ENCODE measurements around the gene CERS1. TPM values are rescaled to one million over a fixed set of nuclear protein-coding genes. Genes with fewer than 3 reads are reported as not detected.

Gene CERS1
- total and polyA plus RNA-seq, 5 donors: 1.1 to 1.9 (median 1.3) TPM

DNA sequence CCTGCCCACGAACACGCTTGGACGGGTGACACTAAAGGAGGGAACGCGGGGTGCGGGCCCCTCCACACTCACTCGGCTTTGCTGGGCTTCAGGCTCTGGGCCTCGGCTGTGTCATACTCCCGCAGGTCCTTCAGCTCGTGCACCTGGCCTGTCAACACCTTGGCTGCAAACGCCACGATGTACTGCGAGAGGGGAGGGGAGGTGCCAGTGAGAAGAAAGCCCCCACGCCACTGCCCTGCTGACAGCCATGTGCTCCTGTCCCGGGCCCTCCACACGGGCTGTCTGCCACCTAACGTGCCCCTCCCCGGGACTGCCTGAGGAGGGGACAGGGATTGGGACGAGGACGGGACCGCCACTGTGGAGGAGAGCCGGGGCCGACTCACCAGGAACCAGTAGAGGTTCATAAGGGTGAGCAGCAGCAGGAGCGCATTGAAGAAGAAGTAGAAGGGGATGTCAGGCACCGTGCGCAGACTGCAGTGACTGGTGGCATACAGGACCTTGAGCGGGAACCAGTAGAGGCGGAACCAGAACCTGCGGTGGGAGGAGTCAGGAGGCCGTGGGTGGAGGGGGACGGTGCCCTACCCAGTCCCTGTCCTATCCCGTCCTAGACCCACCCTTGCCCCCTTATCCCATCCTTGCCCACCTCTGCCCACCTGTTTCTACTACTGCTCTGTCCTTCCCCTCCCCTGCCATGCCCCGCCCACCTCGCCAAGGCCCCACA lies 16.9 kb downstream of the CERS1 start:
- H3K4me3 ChIP-seq (ENCODE audit: low read length): no peak overlapping the region
- no peak overlapping the region for H3K27ac ChIP-seq (ENCODE audit: low read length)
- intact Hi-C loops (cut with DNase I): no loop called here
- no peaks in the 10 kb centered on the region for H3K27me3 ChIP-seq (ENCODE audit: control insufficient read depth, insufficient read depth)
- DNase-seq (peak in 1 of 3 donors; percentile 48), ATAC-seq (peak; percentile 12 to 15)
- no peaks in the 10 kb centered on the region for H3K4me1 ChIP-seq (ENCODE audit: control insufficient read depth, insufficient read depth, low read length)
- 88% methylated on average over 34 of the region's 34 CpGs for WGBS
- no peaks in the 10 kb centered on the region for H3K9me3 ChIP-seq (ENCODE audit: control insufficient read depth, low read length)

DNA sequence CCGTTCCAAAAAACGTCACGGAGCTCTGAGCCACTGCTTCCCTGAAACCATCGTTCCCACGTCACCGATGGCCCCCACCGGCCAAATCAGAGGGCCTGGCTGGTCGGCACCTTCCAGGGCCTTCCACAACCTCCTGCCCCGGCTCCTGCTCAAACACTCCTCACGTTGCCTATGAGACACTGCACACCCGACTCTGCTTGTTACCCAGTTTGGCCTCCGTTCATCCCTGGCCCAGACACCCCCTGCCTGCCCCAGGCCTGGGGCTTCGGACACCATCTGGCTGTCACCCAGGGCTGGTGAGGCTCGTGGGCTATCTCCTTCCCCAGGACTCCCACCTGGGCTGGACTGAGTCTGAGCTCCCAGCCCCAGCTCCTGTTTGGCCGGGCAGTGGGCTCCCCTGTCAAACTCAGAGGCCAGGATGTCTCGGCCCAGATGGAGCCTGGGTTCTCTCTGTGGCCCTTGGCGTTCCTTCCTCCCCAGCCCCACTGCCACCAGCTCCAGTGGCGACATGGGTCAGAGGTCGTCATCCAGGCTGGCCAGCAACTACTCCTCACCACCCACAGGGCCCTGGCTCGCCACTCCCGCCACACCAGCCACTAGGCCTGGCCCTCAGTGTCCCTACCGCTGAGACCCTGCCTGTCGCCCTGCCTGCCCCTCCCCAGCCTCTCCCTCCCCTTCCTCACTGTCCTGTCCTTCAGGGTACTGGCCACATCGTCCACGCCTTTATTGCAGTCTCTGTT lies 17.7 kb downstream of the CERS1 start:
- intact Hi-C loops (cut with DNase I): no loop called here
- Histone ChIP-seq H3K4me1 (ENCODE audit: control insufficient read depth, insufficient read depth, low read length) (no peaks in the 10 kb centered on the region), H3K27ac (ENCODE audit: low read length) (no peak overlapping the region), H3K4me3 (ENCODE audit: low read length) (no peak overlapping the region), H3K9me3 (ENCODE audit: control insufficient read depth, low read length) (no peaks in the 10 kb centered on the region), H3K27me3 (ENCODE audit: control insufficient read depth, insufficient read depth) (no peaks in the 10 kb centered on the region)
- 88% methylated on average over 25 of the region's 25 CpGs for WGBS
- DNase-seq: peak in 1 of 3 donors; percentile 43
- ATAC-seq: peak in 1 of 2 donors; percentile 5

DNA sequence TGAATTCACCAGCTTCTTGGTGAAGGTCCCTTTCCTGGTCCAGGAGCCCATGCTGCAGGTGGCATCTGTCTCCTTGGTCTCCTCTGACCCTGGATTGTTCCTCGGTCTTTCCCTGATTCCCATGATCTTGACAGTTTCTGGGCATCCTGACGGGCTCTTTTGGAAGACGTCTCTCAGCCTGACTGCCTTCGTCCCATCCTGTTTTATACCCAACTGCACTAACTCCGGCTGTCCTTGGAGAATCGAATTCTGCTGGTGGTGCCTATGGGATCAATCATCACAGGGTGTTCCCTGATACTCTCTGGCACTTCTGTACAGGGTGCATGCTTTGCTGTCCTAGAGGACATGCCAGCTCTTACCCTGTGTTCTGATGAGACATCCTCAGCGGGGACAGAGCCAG lies 19.1 kb downstream of the CERS1 start:
- DNase-seq (no peak), ATAC-seq (no peak)
- H3K4me1 ChIP-seq (ENCODE audit: control insufficient read depth, insufficient read depth, low read length): no peaks in the 10 kb centered on the region
- no peaks in the 10 kb centered on the region for H3K27me3 ChIP-seq (ENCODE audit: control insufficient read depth, insufficient read depth)
- WGBS: 93% methylated on average over 7 of the region's 7 CpGs
- H3K27ac ChIP-seq (ENCODE audit: low read length): no peak overlapping the region
- intact Hi-C loops (cut with DNase I): no loop called here
- no peaks in the 10 kb centered on the region for H3K9me3 ChIP-seq (ENCODE audit: control insufficient read depth, low read length)
- no peak overlapping the region for H3K4me3 ChIP-seq (ENCODE audit: low read length)

DNA sequence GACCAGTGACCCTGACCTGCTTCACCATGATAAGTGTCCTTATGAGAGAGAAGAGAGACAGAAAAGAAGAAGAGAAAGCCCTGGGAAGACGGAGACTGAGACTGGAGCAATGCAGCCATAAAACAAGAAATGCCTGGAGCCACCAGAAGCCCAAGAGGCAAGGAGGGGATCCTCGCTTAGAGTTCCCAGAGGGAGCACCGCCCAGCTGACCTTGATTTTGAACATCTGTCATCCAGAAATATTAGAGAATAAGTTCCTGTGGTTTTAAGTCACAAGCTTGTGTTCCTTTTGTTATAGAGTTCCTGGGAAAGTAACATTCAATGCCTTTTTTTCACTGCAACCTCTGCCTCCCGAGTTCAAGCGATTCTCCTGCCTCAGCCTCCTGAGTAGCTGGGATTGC lies 20.2 kb downstream of the CERS1 start:
- WGBS: 93% methylated on average over 5 of the region's 5 CpGs
- ATAC-seq: no peak
- no peaks in the 10 kb centered on the region for H3K27me3 ChIP-seq (ENCODE audit: control insufficient read depth, insufficient read depth)
- DNase-seq: no peak
- no peak overlapping the region for H3K27ac ChIP-seq (ENCODE audit: low read length)
- H3K4me1 ChIP-seq (ENCODE audit: control insufficient read depth, insufficient read depth, low read length): no peaks in the 10 kb centered on the region
- intact Hi-C loops (cut with DNase I): no loop called here
- H3K9me3 ChIP-seq (ENCODE audit: control insufficient read depth, low read length): no peaks in the 10 kb centered on the region
- H3K4me3 ChIP-seq (ENCODE audit: low read length): no peak overlapping the region

DNA sequence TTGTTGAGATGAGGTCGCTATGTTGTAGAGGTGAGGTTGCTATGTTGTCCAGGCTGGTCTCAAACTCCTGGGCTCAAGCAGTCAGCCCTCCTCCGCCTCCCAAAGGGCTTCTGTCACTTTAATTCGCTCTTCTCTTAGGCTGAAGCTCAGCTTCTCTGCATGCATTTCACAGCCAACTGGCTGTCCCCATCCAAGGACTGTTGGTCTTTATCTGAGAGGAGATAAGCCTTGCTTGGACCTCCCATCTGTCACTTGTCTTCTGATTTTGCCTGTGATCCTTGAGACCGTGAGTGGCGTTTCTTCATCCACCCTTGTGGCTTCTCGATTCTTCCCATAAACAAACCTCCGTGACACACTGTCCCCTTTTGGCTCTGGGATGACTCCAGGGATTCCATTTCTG lies 24.4 kb downstream of the CERS1 start:
- no peaks in the 10 kb centered on the region for H3K4me1 ChIP-seq (ENCODE audit: control insufficient read depth, insufficient read depth, low read length)
- intact Hi-C loops (cut with DNase I): no loop called here
- 72% methylated on average over 7 of the region's 7 CpGs for WGBS
- H3K27me3 ChIP-seq (ENCODE audit: control insufficient read depth, insufficient read depth): no peaks in the 10 kb centered on the region
- no peaks in the 10 kb centered on the region for H3K9me3 ChIP-seq (ENCODE audit: control insufficient read depth, low read length)
- no peak for ATAC-seq
- H3K27ac ChIP-seq (ENCODE audit: low read length): no peak overlapping the region
- no peak overlapping the region for H3K4me3 ChIP-seq (ENCODE audit: low read length)
- no peak for DNase-seq

DNA sequence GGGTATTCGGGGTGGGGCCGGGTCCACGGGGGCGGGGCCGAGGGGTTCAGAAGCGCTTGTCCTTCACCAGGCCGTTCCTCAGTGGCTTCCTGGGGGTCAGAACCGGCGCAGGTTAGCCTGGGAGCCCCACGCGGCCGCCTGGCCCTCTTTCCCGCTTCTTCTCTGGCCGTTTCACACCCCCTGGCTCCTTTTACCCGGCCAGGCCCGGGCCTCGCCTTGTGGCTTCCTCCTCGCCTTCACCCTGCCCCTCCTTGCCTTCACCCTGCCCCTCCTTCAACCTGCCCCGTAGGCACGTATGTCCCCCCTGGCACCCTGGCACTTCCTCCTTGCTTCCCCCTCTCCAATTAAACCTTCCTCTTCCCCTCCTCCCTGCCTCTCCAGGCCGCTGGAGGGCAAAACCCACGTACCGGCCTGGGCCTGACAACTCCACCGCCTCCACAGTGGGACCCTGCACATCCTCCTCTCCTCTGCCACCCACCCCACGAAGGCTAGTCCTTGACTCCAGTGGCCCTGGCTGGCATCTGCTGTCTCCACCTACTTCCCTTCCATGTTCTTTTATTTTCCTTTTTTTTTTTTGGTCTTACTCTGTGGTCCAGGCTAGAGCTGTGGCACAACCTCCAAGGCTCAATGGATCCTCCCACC lies 25.3 kb downstream of the CERS1 start:
- whole genome bisulfite sequencing: 37% methylated on average over 25 of the region's 25 CpGs
- Histone ChIP-seq H3K9me3 (ENCODE audit: control insufficient read depth, low read length) (no peaks in the 10 kb centered on the region), H3K4me3 (ENCODE audit: low read length) (no peak overlapping the region), H3K4me1 (ENCODE audit: control insufficient read depth, insufficient read depth, low read length) (no peaks in the 10 kb centered on the region), H3K27ac (ENCODE audit: low read length) (no peak overlapping the region), H3K27me3 (ENCODE audit: control insufficient read depth, insufficient read depth) (no peaks in the 10 kb centered on the region)
- ATAC-seq (no peak), DNase-seq (no peak)
- intact Hi-C loops (cut with DNase I): no loop called here

DNA sequence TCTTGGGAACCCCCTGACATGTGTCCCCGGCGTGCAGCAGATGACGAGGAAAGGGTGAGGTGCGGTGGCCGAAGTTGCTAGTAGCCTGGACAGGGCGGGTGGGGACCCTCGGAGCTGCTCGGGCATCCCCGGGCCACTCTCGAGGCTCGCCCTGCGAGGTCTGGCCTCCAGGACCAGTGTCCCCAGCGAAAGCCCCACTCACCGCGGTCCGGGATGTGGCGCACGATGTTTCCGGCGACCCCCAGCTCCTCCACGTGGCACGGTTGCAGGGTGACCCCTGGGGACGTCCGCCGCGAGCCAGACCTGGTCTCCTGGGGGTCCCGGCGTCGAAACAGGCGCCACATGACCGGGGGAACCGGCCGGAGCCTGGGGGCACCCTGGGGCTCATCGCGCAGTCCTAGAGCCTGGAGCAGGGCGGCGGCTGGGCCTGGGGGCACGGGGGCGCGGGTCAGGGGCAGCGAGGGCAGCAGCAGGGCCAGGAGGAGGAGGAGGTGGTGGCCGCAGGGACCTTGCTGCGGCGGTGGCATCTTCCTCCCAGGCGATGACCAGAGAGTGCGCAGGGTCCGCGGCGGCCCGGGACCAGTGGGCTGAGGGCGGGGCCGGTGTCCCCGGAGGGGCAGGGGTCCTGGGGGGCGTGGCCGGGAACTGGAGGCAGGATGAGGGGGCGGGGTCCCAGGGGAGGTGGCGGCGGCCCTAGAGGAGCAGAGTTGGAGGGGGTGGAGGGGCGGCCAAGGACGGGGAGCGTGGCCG lies 26.0 kb downstream of the CERS1 start:
- 19% methylated on average over 62 of the region's 62 CpGs for WGBS
- H3K27ac ChIP-seq (ENCODE audit: low read length): no peak overlapping the region
- intact Hi-C loops (cut with DNase I): loop anchor here in 1 of 4 donors (10.0 kb wide), 1 partner anchor 425 kb away; no protein-coding TSS in a partner anchor
- no peak overlapping the region for H3K4me3 ChIP-seq (ENCODE audit: low read length)
- no peak for ATAC-seq
- peak in 1 of 3 donors; percentile 73 for DNase-seq
- no peaks in the 10 kb centered on the region for H3K4me1 ChIP-seq (ENCODE audit: control insufficient read depth, insufficient read depth, low read length)
- H3K9me3 ChIP-seq (ENCODE audit: control insufficient read depth, low read length): no peaks in the 10 kb centered on the region
- H3K27me3 ChIP-seq (ENCODE audit: control insufficient read depth, insufficient read depth): no peaks in the 10 kb centered on the region

DNA sequence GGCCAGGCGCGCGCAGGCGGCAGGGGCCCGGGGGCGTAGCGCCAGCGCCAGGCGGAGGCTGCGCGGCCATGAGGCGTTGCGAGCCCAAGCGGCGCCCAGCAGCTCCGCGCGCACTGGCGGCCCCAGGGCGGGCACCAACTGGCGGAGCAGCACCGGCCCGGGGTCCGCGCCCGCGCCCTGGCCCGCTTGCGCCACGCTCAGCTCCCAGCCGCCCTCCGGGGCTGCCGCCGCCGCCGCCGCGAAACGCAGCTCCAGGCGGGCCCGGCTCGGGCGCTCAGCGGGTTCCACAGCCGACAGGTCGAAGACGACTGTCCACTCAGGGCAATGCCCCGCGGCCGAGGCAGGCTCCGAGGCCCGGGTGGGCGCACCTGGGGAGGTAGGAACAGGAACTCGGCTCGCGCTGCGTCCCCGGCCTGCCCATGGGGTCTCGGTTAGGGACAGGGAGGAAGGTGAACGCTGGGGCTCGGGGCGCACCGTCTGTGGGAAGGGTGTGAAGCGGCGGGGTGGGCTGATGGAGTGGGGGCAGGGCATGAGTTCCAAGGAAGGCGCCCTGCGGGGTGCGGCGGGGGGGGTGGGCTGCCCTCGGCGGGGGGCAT lies 26.8 kb downstream of the CERS1 start:
- H3K27ac ChIP-seq (ENCODE audit: low read length): no peak overlapping the region
- DNase-seq (peak in 1 of 3 donors; percentile 70), ATAC-seq (no peak)
- no peaks in the 10 kb centered on the region for H3K4me1 ChIP-seq (ENCODE audit: control insufficient read depth, insufficient read depth, low read length)
- no peak overlapping the region for H3K4me3 ChIP-seq (ENCODE audit: low read length)
- WGBS: 21% methylated on average over 71 of the region's 71 CpGs
- H3K9me3 ChIP-seq (ENCODE audit: control insufficient read depth, low read length): no peaks in the 10 kb centered on the region
- no peaks in the 10 kb centered on the region for H3K27me3 ChIP-seq (ENCODE audit: control insufficient read depth, insufficient read depth)
- intact Hi-C loops (cut with DNase I): loop anchor here in 1 of 4 donors (10.0 kb wide), 1 partner anchor 424 kb away; no protein-coding TSS in a partner anchor

DNA sequence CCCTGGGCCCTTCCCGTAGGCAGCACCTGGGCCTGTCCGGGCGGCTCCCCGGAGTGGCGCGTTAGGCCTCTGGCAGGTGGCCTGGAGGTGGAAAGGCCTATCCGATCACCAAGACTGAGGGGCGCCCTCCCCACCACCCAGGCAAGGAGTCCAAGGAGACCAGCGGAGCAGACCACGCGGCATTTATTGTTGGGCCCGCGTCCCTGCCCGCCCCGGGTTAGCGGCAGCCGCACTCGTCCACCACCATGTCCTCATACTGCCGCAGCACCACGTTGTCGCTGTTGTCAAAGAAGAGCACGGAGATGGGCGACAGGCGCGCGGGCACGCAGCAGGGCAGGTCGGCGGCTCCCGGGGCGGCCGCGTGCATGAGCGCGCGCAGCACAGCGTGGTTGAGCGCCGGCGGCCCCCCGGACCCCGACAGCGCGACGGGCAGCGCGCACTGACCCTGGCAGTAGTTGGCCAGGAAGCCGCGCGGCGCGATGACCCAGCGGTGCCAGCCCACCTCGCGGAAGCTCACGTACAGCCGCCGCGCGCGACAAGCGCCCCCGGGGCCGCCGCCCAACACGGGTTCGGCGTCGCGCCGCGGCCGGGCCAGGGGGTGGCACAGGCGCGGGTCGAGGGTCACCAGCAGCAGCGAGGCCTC lies 27.5 kb downstream of the CERS1 start:
- Histone ChIP-seq H3K4me1 (ENCODE audit: control insufficient read depth, insufficient read depth, low read length) (no peaks in the 10 kb centered on the region), H3K27me3 (ENCODE audit: control insufficient read depth, insufficient read depth) (no peaks in the 10 kb centered on the region), H3K27ac (ENCODE audit: low read length) (no peak overlapping the region), H3K9me3 (ENCODE audit: control insufficient read depth, low read length) (no peaks in the 10 kb centered on the region), H3K4me3 (ENCODE audit: low read length) (no peak overlapping the region)
- DNase-seq (peak in 1 of 3 donors; percentile 72), ATAC-seq (no peak)
- intact Hi-C loops (cut with DNase I): loop anchor here in 1 of 4 donors (10.0 kb wide), 1 partner anchor 424 kb away; no protein-coding TSS in a partner anchor
- WGBS: 44% methylated on average over 77 of the region's 77 CpGs

DNA sequence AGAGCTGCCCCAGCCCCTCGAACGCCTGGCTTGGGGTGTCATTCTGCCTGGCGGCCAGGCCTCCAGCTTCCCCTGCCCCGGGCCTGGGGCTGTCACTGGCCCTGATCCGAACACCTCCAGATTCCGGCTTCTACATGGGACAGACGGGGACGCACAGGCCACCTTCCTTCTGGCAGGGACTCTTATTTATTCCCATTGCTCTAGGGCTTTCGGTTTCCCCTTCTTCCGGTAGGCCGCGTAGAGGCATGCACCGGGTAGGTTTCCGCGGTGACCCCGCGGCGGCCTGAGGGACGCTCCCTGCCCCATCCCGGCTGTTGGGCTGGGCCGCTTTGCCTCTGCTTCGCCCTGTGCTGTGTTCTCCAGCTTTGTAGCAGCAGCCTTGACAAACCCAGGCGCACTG lies 28.2 kb downstream of the CERS1 start:
- no peak overlapping the region for H3K27ac ChIP-seq (ENCODE audit: low read length)
- H3K4me3 ChIP-seq (ENCODE audit: low read length): no peak overlapping the region
- 96% methylated on average over 23 of the region's 23 CpGs for WGBS
- H3K4me1 ChIP-seq (ENCODE audit: control insufficient read depth, insufficient read depth, low read length): no peaks in the 10 kb centered on the region
- no peaks in the 10 kb centered on the region for H3K9me3 ChIP-seq (ENCODE audit: control insufficient read depth, low read length)
- intact Hi-C loops (cut with DNase I): loop anchor here in 1 of 4 donors (10.0 kb wide), 1 partner anchor 423 kb away; no protein-coding TSS in a partner anchor
- H3K27me3 ChIP-seq (ENCODE audit: control insufficient read depth, insufficient read depth): no peaks in the 10 kb centered on the region
- ATAC-seq: no peak
- DNase-seq: no peak

Data from right cardiac atrium (tissue), 5 donors.